ENCODE data around the gene PRDM16. TPM values are rescaled to one million over a fixed set of nuclear protein-coding genes. Genes with fewer than 3 reads are reported as not detected.

The PRDM16 gene
- total RNA-seq, 1 experiment from 2014 or later = 5.3 TPM

DNA sequence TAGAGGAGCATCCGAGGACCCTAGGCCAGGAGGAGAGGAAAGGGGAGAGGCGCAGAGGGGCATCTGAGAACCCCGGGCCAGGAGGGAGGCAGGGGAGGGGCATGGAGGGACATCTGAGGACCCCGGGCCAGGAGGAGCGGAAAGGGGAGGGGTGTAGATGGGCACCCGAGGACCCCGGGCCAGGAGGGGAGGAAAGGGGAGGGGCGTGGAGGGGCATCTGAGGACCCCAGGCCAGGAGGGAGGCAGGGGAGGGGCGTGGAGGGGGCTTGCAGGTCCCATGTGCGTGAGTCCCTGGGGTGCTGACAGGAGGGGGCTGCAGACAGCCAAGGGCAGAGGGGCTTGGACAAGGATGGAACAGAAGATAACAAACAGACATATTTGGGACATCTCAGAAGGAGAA lies 195.5 kb downstream of the PRDM16 start:
- intact Hi-C loops (cut with micrococcal nuclease; ENCODE audit: unreplicated experiment) = no loop called here
- Histone ChIP-seq H3K36me3 (ENCODE audit: control insufficient read depth, insufficient read depth, low read length) (no peaks in the 10 kb centered on the region), H3K4me3 (ENCODE audit: low read depth, low read length) (no peak overlapping the region), H3K4me1 (no peaks in the 10 kb centered on the region), H3K27me3 (replicated peaks; ENCODE audit: control insufficient read depth, insufficient read depth, low read length) (no peaks in the 10 kb centered on the region), H3K9me3 (no peaks in the 10 kb centered on the region)
- no peak overlapping the region for H3K27ac Mint-ChIP-seq (ENCODE audit: unreplicated experiment)
- peaks cover 5% of the 10 kb centered on the region for H3K27me3 Mint-ChIP-seq (ENCODE audit: insufficient read depth, unreplicated experiment)
- TF ChIP-seq, protein P1, sequence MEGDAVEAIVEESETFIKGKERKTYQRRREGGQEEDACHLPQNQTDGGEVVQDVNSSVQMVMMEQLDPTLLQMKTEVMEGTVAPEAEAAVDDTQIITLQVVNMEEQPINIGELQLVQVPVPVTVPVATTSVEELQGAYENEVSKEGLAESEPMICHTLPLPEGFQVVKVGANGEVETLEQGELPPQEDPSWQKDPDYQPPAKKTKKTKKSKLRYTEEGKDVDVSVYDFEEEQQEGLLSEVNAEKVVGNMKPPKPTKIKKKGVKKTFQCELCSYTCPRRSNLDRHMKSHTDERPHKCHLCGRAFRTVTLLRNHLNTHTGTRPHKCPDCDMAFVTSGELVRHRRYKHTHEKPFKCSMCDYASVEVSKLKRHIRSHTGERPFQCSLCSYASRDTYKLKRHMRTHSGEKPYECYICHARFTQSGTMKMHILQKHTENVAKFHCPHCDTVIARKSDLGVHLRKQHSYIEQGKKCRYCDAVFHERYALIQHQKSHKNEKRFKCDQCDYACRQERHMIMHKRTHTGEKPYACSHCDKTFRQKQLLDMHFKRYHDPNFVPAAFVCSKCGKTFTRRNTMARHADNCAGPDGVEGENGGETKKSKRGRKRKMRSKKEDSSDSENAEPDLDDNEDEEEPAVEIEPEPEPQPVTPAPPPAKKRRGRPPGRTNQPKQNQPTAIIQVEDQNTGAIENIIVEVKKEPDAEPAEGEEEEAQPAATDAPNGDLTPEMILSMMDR (IDR thresholded peaks at IDR 0.05; ENCODE audit: insufficient read depth in 1 of 2, low read depth in 1 of 2, low read length in 1 of 2, severe bottlenecking in 1 of 2, unreplicated experiment in 1 of 2) = no peak
- H3K36me3 Mint-ChIP-seq (ENCODE audit: insufficient read depth, unreplicated experiment) = no peaks in the 10 kb centered on the region
- ChIA-PET POLR2A (no interaction called here), CTCF (no interaction called here)
- H3K4me1 Mint-ChIP-seq (ENCODE audit: low read depth, unreplicated experiment) = no peaks in the 10 kb centered on the region
- H3K9me3 Mint-ChIP-seq (ENCODE audit: unreplicated experiment) = peaks cover 12% of the 10 kb centered on the region
- no TSS peak for BruUV-seq (replicated peaks)
- no peak for DNase-seq
- no peak overlapping the region for H3K4me3 Mint-ChIP-seq (ENCODE audit: unreplicated experiment)

DNA sequence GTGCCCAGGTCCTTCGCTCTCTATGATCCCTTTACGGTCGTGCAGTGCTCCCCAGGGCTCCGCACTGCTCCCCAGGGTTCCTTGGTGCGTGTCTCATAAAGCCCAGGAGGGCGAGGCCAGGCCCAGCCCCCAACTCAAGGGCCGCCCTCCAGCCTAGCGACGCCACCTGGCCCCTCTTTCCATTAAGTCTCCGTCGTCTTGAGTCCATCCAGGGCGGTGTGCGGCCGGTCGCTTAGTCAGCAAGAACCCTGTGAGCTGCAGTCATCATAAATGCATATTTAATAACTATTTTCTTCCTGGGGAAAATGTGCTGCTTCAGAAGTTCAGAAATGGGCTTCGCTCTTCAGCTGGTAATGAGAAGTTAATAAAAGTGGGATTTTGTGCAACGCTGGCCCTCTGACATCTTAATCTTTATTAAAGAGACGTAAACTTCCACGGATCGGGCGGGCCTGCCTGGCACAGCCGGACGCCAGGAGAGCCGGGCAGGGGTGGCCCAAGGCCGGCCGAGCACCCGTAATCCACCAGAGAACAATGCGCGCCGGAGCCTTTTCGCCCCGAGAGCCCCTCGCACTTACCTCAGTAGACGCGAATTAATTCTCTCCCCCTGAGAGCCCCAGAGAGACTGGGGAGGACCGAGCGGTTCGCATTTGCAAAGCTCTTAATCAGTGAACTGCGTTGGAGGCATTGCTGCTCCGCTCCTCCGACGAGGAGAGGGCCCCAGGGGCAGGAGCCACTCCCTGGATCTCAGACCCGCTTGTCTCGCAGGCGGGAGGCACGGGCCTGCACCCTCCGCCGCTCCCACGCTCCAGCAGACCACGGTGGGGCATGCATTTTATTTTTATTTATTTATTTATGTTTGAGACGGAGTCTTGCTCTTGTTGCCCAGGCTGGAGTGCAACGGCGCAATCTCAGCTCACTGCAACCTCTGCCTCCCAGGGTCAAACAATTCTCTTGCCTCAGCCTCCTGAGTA lies 197.1 kb downstream of the PRDM16 start:
- TF ChIP-seq, protein P1 (IDR thresholded peaks at IDR 0.05; ENCODE audit: insufficient read depth in 1 of 2, low read depth in 1 of 2, low read length in 1 of 2, severe bottlenecking in 1 of 2, unreplicated experiment in 1 of 2) = no peak
- no TSS peak for BruUV-seq (replicated peaks)
- ChIA-PET POLR2A (no interaction called here), CTCF (no interaction called here)
- Histone ChIP-seq H3K9me3 (no peaks in the 10 kb centered on the region), H3K4me3 (ENCODE audit: low read depth, low read length) (no peak overlapping the region), H3K4me1 (no peaks in the 10 kb centered on the region), H3K36me3 (ENCODE audit: control insufficient read depth, insufficient read depth, low read length) (no peaks in the 10 kb centered on the region), H3K27me3 (replicated peaks; ENCODE audit: control insufficient read depth, insufficient read depth, low read length) (no peaks in the 10 kb centered on the region)
- H3K27ac Mint-ChIP-seq (ENCODE audit: unreplicated experiment) = no peak overlapping the region
- no peaks in the 10 kb centered on the region for H3K36me3 Mint-ChIP-seq (ENCODE audit: insufficient read depth, unreplicated experiment)
- H3K4me3 Mint-ChIP-seq (ENCODE audit: unreplicated experiment) = no peak overlapping the region
- no peaks in the 10 kb centered on the region for H3K4me1 Mint-ChIP-seq (ENCODE audit: low read depth, unreplicated experiment)
- H3K27me3 Mint-ChIP-seq (ENCODE audit: insufficient read depth, unreplicated experiment) = peaks cover 8% of the 10 kb centered on the region
- intact Hi-C loops (cut with micrococcal nuclease; ENCODE audit: unreplicated experiment) = no loop called here
- peaks cover 9% of the 10 kb centered on the region for H3K9me3 Mint-ChIP-seq (ENCODE audit: unreplicated experiment)
- DNase-seq = no peak

DNA sequence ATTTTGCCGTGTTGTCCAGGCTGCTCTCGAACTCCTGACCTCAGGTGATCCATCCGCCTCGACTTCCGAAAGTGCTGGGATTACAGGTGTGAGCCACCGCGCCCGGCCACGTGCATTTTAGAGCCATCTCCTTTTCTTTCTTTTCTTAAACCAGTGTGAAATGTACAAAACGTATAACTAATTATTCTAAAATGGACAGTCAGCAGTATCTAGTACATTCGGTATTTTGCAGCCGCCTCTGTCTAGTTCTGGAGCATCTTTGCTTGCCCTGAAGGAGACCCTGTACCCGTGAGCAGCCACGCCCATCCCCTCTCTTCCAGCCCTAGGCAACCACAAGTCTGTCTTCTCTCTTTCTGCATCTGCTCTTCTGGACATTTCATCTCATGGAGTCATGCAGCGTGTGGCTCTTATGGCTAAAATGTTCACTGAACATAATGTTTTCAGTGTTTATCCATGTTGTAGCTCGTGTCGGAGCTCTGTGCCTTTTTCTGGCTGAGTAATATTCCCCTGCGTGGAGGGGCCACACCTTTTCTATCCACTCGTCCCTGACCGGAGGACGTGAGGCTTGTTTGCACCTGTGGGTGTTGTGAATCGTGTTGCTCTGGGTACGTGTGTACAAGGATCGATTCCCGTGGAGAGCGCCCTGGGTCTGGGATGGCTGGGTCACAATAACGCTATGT lies 198.0 kb downstream of the PRDM16 start:
- Mint-ChIP-seq H3K36me3 (ENCODE audit: insufficient read depth, unreplicated experiment) (no peaks in the 10 kb centered on the region), H3K27ac (ENCODE audit: unreplicated experiment) (no peak overlapping the region), H3K27me3 (ENCODE audit: insufficient read depth, unreplicated experiment) (peaks cover 8% of the 10 kb centered on the region), H3K4me1 (ENCODE audit: low read depth, unreplicated experiment) (no peaks in the 10 kb centered on the region), H3K4me3 (ENCODE audit: unreplicated experiment) (no peak overlapping the region), H3K9me3 (ENCODE audit: unreplicated experiment) (peaks cover 9% of the 10 kb centered on the region)
- intact Hi-C loops (cut with micrococcal nuclease; ENCODE audit: unreplicated experiment) = no loop called here
- CTCF ChIA-PET = no interaction called here
- no peaks in the 10 kb centered on the region for H3K9me3 ChIP-seq
- no peaks in the 10 kb centered on the region for H3K4me1 ChIP-seq
- POLR2A ChIA-PET = no interaction called here
- H3K27me3 ChIP-seq (replicated peaks; ENCODE audit: control insufficient read depth, insufficient read depth, low read length) = no peaks in the 10 kb centered on the region
- no TSS peak for BruUV-seq (replicated peaks)
- TF ChIP-seq, protein P1 (IDR thresholded peaks at IDR 0.05; ENCODE audit: insufficient read depth in 1 of 2, low read depth in 1 of 2, low read length in 1 of 2, severe bottlenecking in 1 of 2, unreplicated experiment in 1 of 2) = no peak
- no peak for DNase-seq
- H3K36me3 ChIP-seq (ENCODE audit: control insufficient read depth, insufficient read depth, low read length) = no peaks in the 10 kb centered on the region
- no peak overlapping the region for H3K4me3 ChIP-seq (ENCODE audit: low read depth, low read length)
